H9 (cell line): ENCODE results near the gene PCED1A. TPM values are rescaled to one million over a fixed set of nuclear protein-coding genes. Genes with fewer than 3 reads are reported as not detected.

Experiments used
- DNase-seq: peaks from one replicate; pipeline ENCODE4 v3.0.0-alpha.2; 2017
- H2AFZ ChIP-seq: one replicate; pipeline ENCODE4 v1.6.1; 2013; ENCODE audit warnings: mild to moderate bottlenecking, low read length, control low read depth, moderate library complexity
- H2AK5ac ChIP-seq: 2 replicates; pipeline ENCODE4 v1.6.1; 2013; ENCODE audit warnings: low read length, control low read depth, mixed read lengths; ENCODE audit not compliant: insufficient read length
- H2BK120ac ChIP-seq: one replicate; pipeline ENCODE4 v1.6.1; 2013; ENCODE audit warnings: low read depth, mild to moderate bottlenecking, low read length, control low read depth, inconsistent platforms; ENCODE audit not compliant: poor library complexity, severe bottlenecking
- H2BK12ac ChIP-seq: 2 replicates; pipeline ENCODE4 v1.6.1; 2013; ENCODE audit warnings: low read length, control low read depth, mixed read lengths, low read depth; ENCODE audit not compliant: insufficient read length
- H2BK15ac ChIP-seq: 2 replicates; pipeline ENCODE4 v1.6.1; 2013; ENCODE audit warnings: low read depth, low read length, control low read depth
- H2BK20ac ChIP-seq: one replicate; pipeline ENCODE4 v1.6.1; 2013; ENCODE audit warnings: low read depth, mild to moderate bottlenecking, low read length, control low read depth, inconsistent platforms; ENCODE audit not compliant: poor library complexity, severe bottlenecking
- H2BK5ac ChIP-seq: 2 replicates; pipeline ENCODE4 v1.6.1; 2013; ENCODE audit warnings: low read length, control low read depth, mixed read lengths; ENCODE audit not compliant: insufficient read length
- H3K14ac ChIP-seq: 2 replicates; pipeline ENCODE4 v1.6.1; 2013; ENCODE audit warnings: low read length, control low read depth; ENCODE audit not compliant: insufficient read depth
- H3K18ac ChIP-seq: 2 replicates; pipeline ENCODE4 v1.6.1; 2013; ENCODE audit warnings: low read depth, mild to moderate bottlenecking, mixed read lengths, low read length, control low read depth; ENCODE audit not compliant: insufficient read length
- H3K23ac ChIP-seq: 2 replicates; pipeline ENCODE4 v1.6.1; 2013; ENCODE audit warnings: low read length, control low read depth, mixed read lengths, low read depth; ENCODE audit not compliant: insufficient read length
- H3K23me2 ChIP-seq: 2 replicates; pipeline ENCODE4 v1.6.1; 2013; ENCODE audit warnings: low read depth, mild to moderate bottlenecking, mixed read lengths, low read length, control low read depth; ENCODE audit not compliant: insufficient read length, poor library complexity, severe bottlenecking
- H3K27ac ChIP-seq: 2 replicates; pipeline ENCODE4 v1.5.1; 2013; ENCODE audit warnings: low read length, control low read depth, mixed read lengths, low read depth; ENCODE audit not compliant: insufficient read length
- H3K27me3 ChIP-seq: 2 replicates; pipeline ENCODE4 v1.6.1; 2013; ENCODE audit warnings: low read length, control low read depth, inconsistent platforms; ENCODE audit not compliant: insufficient read depth
- H3K4ac ChIP-seq: 2 replicates; pipeline ENCODE4 v1.6.1; 2013; ENCODE audit warnings: low read depth, mild to moderate bottlenecking, control low read depth, inconsistent platforms, low read length, moderate library complexity
- H3K4me1 ChIP-seq: 2 replicates; pipeline ENCODE4 v1.6.1; 2013; ENCODE audit warnings: low read length, control low read depth, inconsistent platforms; ENCODE audit not compliant: insufficient read depth
- H3K4me2 ChIP-seq: 2 replicates; pipeline ENCODE4 v1.6.1; 2013; ENCODE audit warnings: low read length, control low read depth, mixed read lengths; ENCODE audit not compliant: insufficient read length, insufficient read depth
- H3K56ac ChIP-seq: 2 replicates; pipeline ENCODE4 v1.6.1; 2013; ENCODE audit warnings: low read depth, mild to moderate bottlenecking, mixed read lengths, low read length, control low read depth; ENCODE audit not compliant: insufficient read length
- H3K79me1 ChIP-seq: 2 replicates; pipeline ENCODE4 v1.6.1; 2013; ENCODE audit warnings: low read depth, mild to moderate bottlenecking, moderate library complexity, low read length, control low read depth, inconsistent platforms; ENCODE audit not compliant: insufficient read depth, poor library complexity, severe bottlenecking
- H3K79me2 ChIP-seq: 2 replicates; pipeline ENCODE4 v1.6.1; 2013; ENCODE audit warnings: low read length, control low read depth, inconsistent platforms; ENCODE audit not compliant: insufficient read depth
- H3K9ac ChIP-seq: 2 replicates; pipeline ENCODE4 v1.6.1; 2013; ENCODE audit warnings: low read length, control low read depth, mixed read lengths; ENCODE audit not compliant: insufficient read length; ENCODE audit errors: extremely low read depth
- H3K9me3 ChIP-seq: one replicate; pipeline ENCODE4 v1.6.1; 2013; ENCODE audit warnings: low read depth, low read length, inconsistent platforms; ENCODE audit not compliant: control insufficient read depth
- H3T11ph ChIP-seq: one replicate; pipeline ENCODE4 v1.6.1; 2013; ENCODE audit warnings: mild to moderate bottlenecking, low read length, control low read depth, inconsistent platforms
- H4K20me1 ChIP-seq: one replicate; pipeline ENCODE4 v1.6.1; 2013; ENCODE audit not compliant: control insufficient read depth, insufficient read length, insufficient read depth
- H4K5ac ChIP-seq: 2 replicates; pipeline ENCODE4 v1.6.1; 2013; ENCODE audit warnings: low read depth, mild to moderate bottlenecking, mixed read lengths, low read length, control low read depth; ENCODE audit not compliant: insufficient read length
- H4K8ac ChIP-seq: replicated peaks from 2 replicates; pipeline ENCODE4 v1.6.1; 2013; ENCODE audit warnings: low read length, control low read depth, mixed read lengths, low read depth; ENCODE audit not compliant: insufficient read length
- H4K91ac ChIP-seq: 2 replicates; pipeline ENCODE4 v1.6.1; 2013; ENCODE audit warnings: low read depth, mild to moderate bottlenecking, moderate library complexity, mixed read lengths, low read length, control low read depth; ENCODE audit not compliant: insufficient read length
- H3K27ac Mint-ChIP-seq, 3 experiments: 2 replicates in 2 of 3; 3 replicates in 1 of 3; pipeline ENCODE4 v1.8.0; 2020 to 2021; ENCODE audit warnings: mixed read lengths in 3 of 3, mild to moderate bottlenecking in 1 of 3, moderate library complexity in 1 of 3
- H3K27me3 Mint-ChIP-seq: 2 replicates; pipeline ENCODE4 v1.8.0; 2021; ENCODE audit warnings: low read depth, mild to moderate bottlenecking, moderate library complexity, mixed read lengths
- H3K36me3 Mint-ChIP-seq, 3 experiments: 2 replicates in 2 of 3; 3 replicates in 1 of 3; pipeline ENCODE4 v1.8.0; 2020 to 2021; ENCODE audit warnings: low read depth in 3 of 3, mixed read lengths in 3 of 3; ENCODE audit not compliant: insufficient read depth in 1 of 3
- H3K4me1 Mint-ChIP-seq, 2 experiments: 2 replicates each; pipeline ENCODE4 v1.8.0; 2020; ENCODE audit warnings: mixed read lengths in 2 of 2
- H3K4me3 Mint-ChIP-seq, 2 experiments: 2 replicates in 1 of 2; 3 replicates in 1 of 2; pipeline ENCODE4 v1.8.0; 2020 to 2021; ENCODE audit warnings: mild to moderate bottlenecking in 2 of 2, mixed read lengths in 2 of 2, moderate library complexity in 1 of 2
- H3K9me3 Mint-ChIP-seq, 2 experiments: 2 replicates in 1 of 2; 3 replicates in 1 of 2; pipeline ENCODE4 v1.8.0; 2020; ENCODE audit warnings: mild to moderate bottlenecking in 2 of 2, mixed read lengths in 2 of 2, moderate library complexity in 1 of 2
- CTCF ChIP-seq: fragments of 200-600 bp; sonication (generic); conservative IDR thresholded peaks from 3 replicates; pipeline ENCODE4 v1.8.0; 2021; ENCODE audit warnings: antibody characterized with exemption, mild to moderate bottlenecking
- WGBS: extraction: QIAGEN DNeasy Blood & Tissue Kit; methylation state at CpG from one replicate; pipeline ENCODE4 v1.1.7; 2013; ENCODE audit warnings: missing lambda C conversion rate, low lambda C conversion rate, mixed read lengths; ENCODE audit not compliant: insufficient read length; ENCODE audit errors: extremely low coverage; 5-methylcytosine and 5-hydroxymethylcytosine counted together
- total RNA-seq: library from RNA; stranded (reverse); gene quantifications from 2 replicates; pipeline ENCODE4 v1.2.1, GENCODE V29; 2021

PCED1A gene
- total RNA-seq, 1 experiment from 2014 or later, result 30.8 TPM

GRCh38 chr20:2798814-2799213, 41.6 kb downstream of the PCED1A start:
- H3K4me2 ChIP-seq, result no peak overlapping the region
- no peak overlapping the region for H3K9ac ChIP-seq

More at GRCh38 chr20:2798814-2799213, 41.6 kb downstream of the PCED1A start:
- no peak overlapping the region for H3K27ac ChIP-seq
- no peak overlapping the region for H2BK20ac ChIP-seq
- no peak overlapping the region for H2AK5ac ChIP-seq
- H3K27me3 ChIP-seq, result peaks cover 15% of the 10 kb centered on the region
- Mint-ChIP-seq H3K4me3 (peak overlapping the region; percentile 98 to 99), H3K36me3 (peaks cover 23 to 61% (median 38%) of the 10 kb centered on the region in 3 experiments), H3K9me3 (no peaks in the 10 kb centered on the region; a peak in 1 of 5 replicates), H3K4me1 (peaks cover 25 to 29% of the 10 kb centered on the region in 2 experiments), H3K27ac (peak overlapping the region in 1 of 3 experiments; percentile 79; a peak in 2 of 7 replicates), H3K27me3 (peaks cover 26% of the 10 kb centered on the region)
- no peaks in the 10 kb centered on the region for H3K79me1 ChIP-seq
- H2AFZ ChIP-seq, result no peak overlapping the region
- no peak overlapping the region for H4K91ac ChIP-seq
- no peak overlapping the region for H4K5ac ChIP-seq
- H2BK120ac ChIP-seq, result no peak overlapping the region
- no peaks in the 10 kb centered on the region for H4K20me1 ChIP-seq
- no peak overlapping the region for H3K56ac ChIP-seq
- no peak overlapping the region for H3K4ac ChIP-seq
- DNase-seq, result peak; percentile 73
- no peak for TF ChIP-seq CTCF
- H2BK5ac ChIP-seq, result no peak overlapping the region
- peaks cover 7% of the 10 kb centered on the region for H3K23me2 ChIP-seq
- no peaks in the 10 kb centered on the region for H3K9me3 ChIP-seq
- no peaks in the 10 kb centered on the region for H3K79me2 ChIP-seq
- WGBS, result no CpG with 5 or more reads among the region's 6 CpGs
- H4K8ac ChIP-seq, result no peak overlapping the region
- H3T11ph ChIP-seq, result no peak overlapping the region
- no peak overlapping the region for H3K23ac ChIP-seq
- H2BK15ac ChIP-seq, result no peak overlapping the region
- no peak overlapping the region for H3K14ac ChIP-seq
- H3K4me1 ChIP-seq, result no peaks in the 10 kb centered on the region; the same call in 1 of the 2 replicates
- no peak overlapping the region for H3K18ac ChIP-seq
- no peak overlapping the region for H2BK12ac ChIP-seq
